Loucy (cell line): ENCODE measurements around the gene GRPEL1.

Source experiments
- H2AFZ ChIP-seq: fragments of 200-600 bp; sonication (generic); 2 replicates; pipeline ENCODE4 v1.6.0; 2016; ENCODE audit warnings: antibody characterized with exemption, mild to moderate bottlenecking, low read length, moderate library complexity
- H3F3A ChIP-seq: fragments of 200-600 bp; 2 replicates; pipeline ENCODE4 v1.6.0; 2016; ENCODE audit warnings: antibody characterized with exemption, low read depth, mild to moderate bottlenecking
- H3K27me3 ChIP-seq: fragments of 200-600 bp; sonication (generic); 2 replicates; pipeline ENCODE4 v1.6.1; 2014; ENCODE audit warnings: low read length, mild to moderate bottlenecking; ENCODE audit not compliant: insufficient read depth, poor library complexity, severe bottlenecking
- H3K36me3 ChIP-seq: fragments of 200-600 bp; sonication (generic); 2 replicates; pipeline ENCODE4 v1.6.1; 2016; ENCODE audit warnings: low read length; ENCODE audit not compliant: insufficient read depth
- H3K4me1 ChIP-seq: fragments of 200-600 bp; sonication (generic); 2 replicates; pipeline ENCODE4 v1.5.1; 2014; ENCODE audit warnings: low read length, mild to moderate bottlenecking; ENCODE audit not compliant: insufficient read depth, poor library complexity, severe bottlenecking
- H3K4me2 ChIP-seq: fragments of 200-600 bp; sonication (generic); 2 replicates; pipeline ENCODE4 v1.6.0; 2014; ENCODE audit warnings: antibody characterized with exemption, low read length, low read depth, mild to moderate bottlenecking; ENCODE audit not compliant: poor library complexity, severe bottlenecking
- H3K4me3 ChIP-seq: fragments of 200-600 bp; sonication (generic); 2 replicates; pipeline ENCODE4 v1.5.1; 2014; ENCODE audit warnings: low read length, mild to moderate bottlenecking, mixed read lengths; ENCODE audit not compliant: poor library complexity, severe bottlenecking
- H3K79me2 ChIP-seq: fragments of 200-600 bp; sonication (generic); 2 replicates; pipeline ENCODE4 v1.6.1; 2014; ENCODE audit warnings: low read length; ENCODE audit not compliant: insufficient read depth
- H3K9ac ChIP-seq: fragments of 200-600 bp; sonication (generic); 2 replicates; pipeline ENCODE4 v1.6.0; 2014; ENCODE audit warnings: mild to moderate bottlenecking, low read depth, low read length, moderate library complexity; ENCODE audit not compliant: poor library complexity, severe bottlenecking
- H3K9me2 ChIP-seq: fragments of 200-600 bp; sonication (generic); replicated peaks from 2 replicates; pipeline ENCODE4 v1.6.1; 2016; ENCODE audit warnings: low read depth, low read length, mixed read lengths
- H3K9me3 ChIP-seq: fragments of 200-600 bp; sonication (generic); 2 replicates; pipeline ENCODE4 v1.6.1; 2014; ENCODE audit warnings: mild to moderate bottlenecking, antibody characterized with exemption, low read length, low read depth; ENCODE audit not compliant: insufficient read depth
- H4K20me1 ChIP-seq: fragments of 200-600 bp; sonication (generic); 2 replicates; pipeline ENCODE4 v1.6.0; 2014; ENCODE audit warnings: antibody characterized with exemption, low read length, mild to moderate bottlenecking; ENCODE audit not compliant: insufficient read depth, poor library complexity, severe bottlenecking
- EZH2phosphoT487 ChIP-seq: fragments of 200-600 bp; IDR thresholded peaks from 2 replicates; pipeline ENCODE4 v1.6.1; 2018; ENCODE audit warnings: antibody characterized with exemption, mild to moderate bottlenecking, moderate library complexity, borderline replicate concordance
- TF ChIP-seq, protein P1 (sequence below): fragments of 200-600 bp; sonication (generic); conservative IDR thresholded peaks from 2 replicates; pipeline ENCODE4 v1.5.1; 2014; ENCODE audit warnings: mild to moderate bottlenecking, antibody characterized with exemption, low read length

The GRPEL1 gene

DNA sequence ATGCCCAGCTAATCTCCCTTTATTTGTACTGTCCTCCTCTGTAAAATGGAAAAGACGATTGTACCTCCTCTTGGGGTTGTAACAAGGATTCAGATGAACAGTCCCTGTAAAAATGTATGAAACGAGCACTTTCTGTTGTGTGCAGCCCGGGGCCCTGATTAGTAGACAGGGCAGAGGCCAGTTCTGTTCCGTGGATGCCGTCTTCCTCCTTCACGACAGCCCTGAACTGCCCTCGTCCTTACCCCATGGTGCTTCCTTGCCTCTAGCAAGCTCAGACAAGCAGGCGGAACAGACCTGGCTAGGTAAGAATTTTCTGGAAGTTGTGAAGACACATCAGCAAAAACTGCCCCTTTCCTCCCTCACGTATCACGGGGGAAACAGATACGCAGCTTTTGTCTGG lies 47.0 kb downstream of the GRPEL1 start:
- H3F3A ChIP-seq, result no peaks in the 10 kb centered on the region
- TF ChIP-seq, protein P1, sequence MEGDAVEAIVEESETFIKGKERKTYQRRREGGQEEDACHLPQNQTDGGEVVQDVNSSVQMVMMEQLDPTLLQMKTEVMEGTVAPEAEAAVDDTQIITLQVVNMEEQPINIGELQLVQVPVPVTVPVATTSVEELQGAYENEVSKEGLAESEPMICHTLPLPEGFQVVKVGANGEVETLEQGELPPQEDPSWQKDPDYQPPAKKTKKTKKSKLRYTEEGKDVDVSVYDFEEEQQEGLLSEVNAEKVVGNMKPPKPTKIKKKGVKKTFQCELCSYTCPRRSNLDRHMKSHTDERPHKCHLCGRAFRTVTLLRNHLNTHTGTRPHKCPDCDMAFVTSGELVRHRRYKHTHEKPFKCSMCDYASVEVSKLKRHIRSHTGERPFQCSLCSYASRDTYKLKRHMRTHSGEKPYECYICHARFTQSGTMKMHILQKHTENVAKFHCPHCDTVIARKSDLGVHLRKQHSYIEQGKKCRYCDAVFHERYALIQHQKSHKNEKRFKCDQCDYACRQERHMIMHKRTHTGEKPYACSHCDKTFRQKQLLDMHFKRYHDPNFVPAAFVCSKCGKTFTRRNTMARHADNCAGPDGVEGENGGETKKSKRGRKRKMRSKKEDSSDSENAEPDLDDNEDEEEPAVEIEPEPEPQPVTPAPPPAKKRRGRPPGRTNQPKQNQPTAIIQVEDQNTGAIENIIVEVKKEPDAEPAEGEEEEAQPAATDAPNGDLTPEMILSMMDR, result no peak
- TF ChIP-seq EZH2phosphoT487, result no peak
- H3K9ac ChIP-seq, result no peak overlapping the region
- no peaks in the 10 kb centered on the region for H3K4me1 ChIP-seq
- H3K4me3 ChIP-seq, result no peak overlapping the region
- no peak overlapping the region for H2AFZ ChIP-seq
- H3K9me2 ChIP-seq, result no peaks in the 10 kb centered on the region
- no peaks in the 10 kb centered on the region for H4K20me1 ChIP-seq
- no peak overlapping the region for H3K4me2 ChIP-seq
- H3K9me3 ChIP-seq, result no peaks in the 10 kb centered on the region
- H3K36me3 ChIP-seq, result peaks cover 37% of the 10 kb centered on the region; the same call in 1 of the 2 replicates
- no peaks in the 10 kb centered on the region for H3K79me2 ChIP-seq
- no peaks in the 10 kb centered on the region for H3K27me3 ChIP-seq

DNA sequence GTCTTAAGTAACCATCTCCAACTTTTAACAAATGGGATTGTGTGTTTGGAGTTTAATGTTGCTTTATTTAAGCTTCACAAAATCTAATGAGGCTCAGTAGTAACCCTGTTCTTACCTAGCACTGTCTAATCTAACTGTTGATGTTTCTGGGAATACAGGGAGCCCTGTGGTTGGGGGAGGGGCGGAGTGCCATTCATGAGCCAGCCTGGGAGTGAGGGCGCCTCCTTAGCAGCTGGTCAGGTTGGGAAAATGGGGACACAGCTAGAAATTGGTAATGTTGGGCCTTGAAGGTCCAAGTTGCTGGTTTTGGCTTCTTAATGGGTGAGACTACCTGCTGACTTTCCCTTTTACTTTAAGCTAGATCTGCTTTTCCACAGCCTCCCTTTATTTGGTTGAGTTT lies 47.6 kb downstream of the GRPEL1 start:
- no peaks in the 10 kb centered on the region for H3K9me3 ChIP-seq
- no peak overlapping the region for H3K4me2 ChIP-seq
- H3K27me3 ChIP-seq, result no peaks in the 10 kb centered on the region
- no peaks in the 10 kb centered on the region for H3K79me2 ChIP-seq
- H3K9me2 ChIP-seq, result no peaks in the 10 kb centered on the region
- no peaks in the 10 kb centered on the region for H3F3A ChIP-seq
- H3K9ac ChIP-seq, result no peak overlapping the region
- TF ChIP-seq, protein P1, result no peak
- TF ChIP-seq EZH2phosphoT487, result no peak
- no peak overlapping the region for H2AFZ ChIP-seq
- H4K20me1 ChIP-seq, result no peaks in the 10 kb centered on the region
- H3K4me3 ChIP-seq, result no peak overlapping the region
- H3K4me1 ChIP-seq, result no peaks in the 10 kb centered on the region
- peaks cover 36% of the 10 kb centered on the region; the same call in 1 of the 2 replicates for H3K36me3 ChIP-seq

DNA sequence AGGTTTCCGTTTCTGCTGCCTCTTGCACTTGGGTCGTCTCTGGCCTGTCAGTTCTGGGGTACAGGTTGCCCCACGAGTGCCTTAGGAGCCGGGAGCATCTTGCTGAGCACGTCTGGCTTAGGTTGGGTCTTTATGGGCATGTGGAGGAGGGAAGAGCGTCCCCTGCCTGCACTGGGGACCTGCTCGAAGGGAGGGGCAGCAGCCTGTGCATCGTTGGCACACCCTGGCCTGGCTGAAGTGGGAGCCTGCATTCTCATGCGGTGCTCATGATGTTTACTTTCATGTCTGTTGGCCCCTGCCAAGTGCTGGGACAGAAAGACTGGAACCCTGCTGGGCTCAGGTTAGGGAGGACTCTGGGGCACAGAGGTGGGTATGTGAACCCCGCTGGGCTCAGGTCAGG lies 48.5 kb downstream of the GRPEL1 start:
- peaks cover 36% of the 10 kb centered on the region; the same call in 1 of the 2 replicates for H3K36me3 ChIP-seq
- H3F3A ChIP-seq, result no peaks in the 10 kb centered on the region

More for the DNA sequence above, 48.5 kb downstream of the GRPEL1 start:
- Histone ChIP-seq H2AFZ (no peak overlapping the region), H3K4me3 (no peak overlapping the region), H4K20me1 (no peaks in the 10 kb centered on the region), H3K4me2 (no peak overlapping the region), H3K4me1 (no peaks in the 10 kb centered on the region), H3K27me3 (no peaks in the 10 kb centered on the region), H3K9me3 (no peaks in the 10 kb centered on the region), H3K79me2 (no peaks in the 10 kb centered on the region), H3K9ac (no peak overlapping the region), H3K9me2 (no peaks in the 10 kb centered on the region)
- TF ChIP-seq EZH2phosphoT487, result no peak
- TF ChIP-seq, protein P1, result no peak
